Bladder microvascular endothelial cell (primary cell): ENCODE data around the gene RPL37A. TPM values are rescaled to one million over a fixed set of nuclear protein-coding genes. Genes with fewer than 3 reads are reported as not detected.

ENCODE experiments used
- total RNA-seq: library from RNA; depleted of rRNA; stranded (reverse); fragments of >200 nt; gene quantifications from 2 replicates; pipeline ENCODE4 v1.2.3, GENCODE V29; 2014

The RPL37A gene
- 2,118 and 2,859 TPM in 2 replicates for total RNA-seq

GRCh38 chr2:216498379-216499352, at the start of gene RPL37A:
Gene RPL37A, plus strand, starts transcription at chr2:216498844. Its CDS starts 31 bp downstream, at chr2:216498875.

Other genes with a start within 250 kb of the RPL37A start
- gene MARCHF4, start 126.4 kb upstream of the RPL37A start, total RNA-seq = 3.2 and 5.7 TPM in 2 replicates
- 11.3 and 26.2 TPM in 2 replicates for gene SMARCAL1, start 86.4 kb upstream of the RPL37A start, total RNA-seq
- gene IGFBP2, start 134.6 kb downstream of the RPL37A start, total RNA-seq = 153 and 203 TPM in 2 replicates
- gene IGFBP5, start 196.7 kb downstream of the RPL37A start, total RNA-seq = 0.32 and 0.82 TPM in 2 replicates